B cell (primary cell): ENCODE data around the gene ZDHHC19. TPM values are rescaled to one million over a fixed set of nuclear protein-coding genes. Genes with fewer than 3 reads are reported as not detected.

ENCODE experiments used
- ATAC-seq: fragments of 200-7000 bp; cut with Tn5 transposase; one replicate; pipeline ENCODE4 v1.10.0; 2021; ENCODE audit warnings: low read depth, mild to moderate bottlenecking, moderate number of reproducible peaks, moderate library complexity
- CTCF ChIA-PET: fragments of 350-600 bp; sonication (Branson Sonifier 250); formaldehyde crosslinking; loops from one replicate; lab custom pipeline; 2021; ENCODE audit warnings: antibody characterized with exemption, inconsistent platforms; lab: Charles Lee
- POLR2A ChIA-PET: fragments of 350-600 bp; sonication (Branson Sonifier 250); formaldehyde crosslinking; loops from one replicate; lab custom pipeline; 2021; ENCODE audit warnings: antibody characterized with exemption; lab: Charles Lee
- DNase-seq: peaks from one replicate; pipeline ENCODE4 v3.0.0; 2013
- H2AFZ ChIP-seq: 2 replicates; pipeline ENCODE4 v1.6.1; 2012; ENCODE audit warnings: mild to moderate bottlenecking, low read depth, low read length; ENCODE audit not compliant: insufficient read depth, poor library complexity, severe bottlenecking
- H3K27ac ChIP-seq, 2 donors: 1 replicate in 1 of 2; 2 replicates in 1 of 2; pipeline ENCODE4 v1.5.1; 2012 to 2013; ENCODE audit warnings: low read length in 2 of 2, mild to moderate bottlenecking in 2 of 2, moderate library complexity in 1 of 2
- H3K27me3 ChIP-seq, 4 experiments: fragments of 200-600 bp in 1 of 4; sonication (generic) in 1 of 4; replicated peaks in 1 of 4; 1 replicate in 2 of 4; 2 replicates in 2 of 4; pipeline versions ENCODE4 v1.6.1 to v1.7.0; 2013 to 2016; ENCODE audit warnings: low read length in 3 of 4, mild to moderate bottlenecking in 2 of 4, mixed read lengths in 1 of 4, moderate library complexity in 1 of 4; ENCODE audit not compliant: insufficient read depth in 4 of 4, control insufficient read depth in 3 of 4; ENCODE audit errors: control extremely low read depth in 1 of 4
- H3K36me3 ChIP-seq, 2 experiments: replicated peaks in 1 of 2; 1 replicate in 1 of 2; 2 replicates in 1 of 2; pipeline versions ENCODE4 v1.6.1 to v1.7.1; 2013; ENCODE audit warnings: low read length in 1 of 2; ENCODE audit not compliant: insufficient read depth in 2 of 2, control insufficient read depth in 1 of 2; ENCODE audit errors: control extremely low read depth in 1 of 2, extremely low read depth in 1 of 2
- H3K4me1 ChIP-seq, 2 donors: fragments of 200-600 bp in 1 of 2; sonication (generic) in 1 of 2; 1 replicate in 1 of 2; 2 replicates in 1 of 2; pipeline versions ENCODE4 v1.5.1 to v1.6.1; 2013 to 2017; ENCODE audit warnings: low read length in 2 of 2; ENCODE audit not compliant: control insufficient read depth in 2 of 2, insufficient read depth in 2 of 2
- H3K4me2 ChIP-seq: replicated peaks from 2 replicates; pipeline ENCODE3; 2012; ENCODE audit warnings: mild to moderate bottlenecking, low read depth, low read length; ENCODE audit not compliant: poor library complexity, severe bottlenecking
- H3K4me3 ChIP-seq, 5 experiments: fragments of 200-600 bp in 1 of 5; sonication (generic) in 1 of 5; 1 replicate in 3 of 5; 2 replicates in 2 of 5; pipeline versions ENCODE4 v1.5.1 to v1.7.0; 2011 to 2016; ENCODE audit warnings: low read length in 4 of 5, mild to moderate bottlenecking in 4 of 5, low read depth in 2 of 5, control low read depth in 1 of 5, moderate library complexity in 1 of 5; ENCODE audit not compliant: insufficient read depth in 1 of 5; ENCODE audit errors: control extremely low read depth in 1 of 5, extremely low read depth in 1 of 5
- H3K79me2 ChIP-seq: fragments of 200-600 bp; sonication (generic); one replicate; pipeline ENCODE4 v1.6.0; 2016; ENCODE audit warnings: low read length; ENCODE audit not compliant: control insufficient read depth, insufficient read depth
- H3K9ac ChIP-seq: fragments of 200-600 bp; sonication (generic); 2 replicates; pipeline ENCODE4 v1.6.1; 2017; ENCODE audit warnings: mild to moderate bottlenecking, low read length, moderate library complexity
- H3K9me3 ChIP-seq, 3 donors: one replicate each; pipeline versions ENCODE4 v1.6.1 to v1.7.1; 2013; ENCODE audit warnings: low read length in 2 of 3; ENCODE audit not compliant: control insufficient read depth in 2 of 3, insufficient read depth in 1 of 3; ENCODE audit errors: control extremely low read depth in 1 of 3
- H4K20me1 ChIP-seq: 2 replicates; pipeline ENCODE4 v1.6.0; 2012; ENCODE audit warnings: mild to moderate bottlenecking, low read length; ENCODE audit not compliant: insufficient read depth, control insufficient read depth, poor library complexity, severe bottlenecking
- H3K27ac Mint-ChIP-seq: one replicate; pipeline ENCODE4 v1.8.0; 2021; ENCODE audit warnings: mixed read lengths
- H3K27me3 Mint-ChIP-seq: one replicate; pipeline ENCODE4 v1.8.0; 2021; ENCODE audit warnings: mixed read lengths
- H3K4me1 Mint-ChIP-seq: one replicate; pipeline ENCODE4 v1.8.0; 2021; ENCODE audit warnings: mixed read lengths
- H3K4me3 Mint-ChIP-seq: one replicate; pipeline ENCODE4 v1.8.0; 2021; ENCODE audit warnings: mixed read lengths
- H3K9me3 Mint-ChIP-seq: one replicate; pipeline ENCODE4 v1.8.0; 2022; ENCODE audit warnings: mixed read lengths; ENCODE audit not compliant: insufficient read depth
- EZH2 ChIP-seq: IDR thresholded peaks from 2 replicates; pipeline ENCODE4 v1.6.1; 2012; ENCODE audit warnings: borderline replicate concordance, low read depth, mild to moderate bottlenecking, moderate library complexity, low read length; ENCODE audit not compliant: insufficient read depth, poor library complexity, severe bottlenecking
- WGBS: methylation state at CpG from one replicate; pipeline ENCODE4 v1.1.5; 2013; ENCODE audit warnings: missing lambda C conversion rate; ENCODE audit not compliant: insufficient coverage; 5-methylcytosine and 5-hydroxymethylcytosine counted together
- intact Hi-C: fragments of 100-400 bp; cut with micrococcal nuclease; formaldehyde crosslinking; loops from one replicate; pipeline ENCODE4 v1.10.0; 2022
- polyA plus RNA-seq: library from polyadenylated mRNA; depleted of rRNA; stranded (reverse); fragments of >200 nt; gene quantifications from 2 replicates; pipeline ENCODE4 v1.2.3, GENCODE V29; 2012
- total RNA-seq, 2 donors: library from RNA; stranded (reverse); fragments of 120-200 nt in 1 of 2; gene quantifications; 1 replicate in 1 of 2; 2 replicates in 1 of 2; pipeline versions ENCODE4 v1.2.3 to v1.2.4, GENCODE V29; 2013 to 2022
- TF ChIP-seq, protein P1 (sequence below): fragments of 200-600 bp; IDR thresholded peaks from one replicate; pipeline ENCODE4 v1.8.0; 2022; ENCODE audit warnings: antibody characterized with exemption, mild to moderate bottlenecking

Gene ZDHHC19
- total and polyA plus RNA-seq, 2 donors (not counting 1 experiment from before 2014, with no cell fraction given) = 0.91 to 6.0 TPM

- H3K27me3 Mint-ChIP-seq = no peaks in the 10 kb centered on the region
- Histone ChIP-seq H3K79me2 (no peaks in the 10 kb centered on the region), H2AFZ (peak overlapping the region; percentile 74), H3K36me3 (no peaks in the 10 kb centered on the region), H4K20me1 (no peaks in the 10 kb centered on the region), H3K4me1 (peaks cover 20 to 48% of the 10 kb centered on the region in 2 donors), H3K9me3 (peaks cover 0 to 6% (median 0%) of the 10 kb centered on the region in 3 donors), H3K9ac (peak overlapping the region; percentile 63), H3K27ac (peak overlapping the region; percentile 83 to 85), H3K4me3 (peak overlapping the region in 2 of 5 experiments; percentile 37 to 40), H3K4me2 (peak overlapping the region; percentile 75), H3K27me3 (no peaks in the 10 kb centered on the region)
- WGBS = 21% methylated on average over 21 of the region's 31 CpGs
- intact Hi-C loops = no loop called here
- ChIA-PET POLR2A (no interaction called here), CTCF (interaction anchor here (0.7 to 4.3 kb wide), 5 partner anchors 8 to 113 kb away, joined by 3 to 45 read pairs (median 5); no protein-coding TSS in a partner anchor)
- TF ChIP-seq, protein P1, sequence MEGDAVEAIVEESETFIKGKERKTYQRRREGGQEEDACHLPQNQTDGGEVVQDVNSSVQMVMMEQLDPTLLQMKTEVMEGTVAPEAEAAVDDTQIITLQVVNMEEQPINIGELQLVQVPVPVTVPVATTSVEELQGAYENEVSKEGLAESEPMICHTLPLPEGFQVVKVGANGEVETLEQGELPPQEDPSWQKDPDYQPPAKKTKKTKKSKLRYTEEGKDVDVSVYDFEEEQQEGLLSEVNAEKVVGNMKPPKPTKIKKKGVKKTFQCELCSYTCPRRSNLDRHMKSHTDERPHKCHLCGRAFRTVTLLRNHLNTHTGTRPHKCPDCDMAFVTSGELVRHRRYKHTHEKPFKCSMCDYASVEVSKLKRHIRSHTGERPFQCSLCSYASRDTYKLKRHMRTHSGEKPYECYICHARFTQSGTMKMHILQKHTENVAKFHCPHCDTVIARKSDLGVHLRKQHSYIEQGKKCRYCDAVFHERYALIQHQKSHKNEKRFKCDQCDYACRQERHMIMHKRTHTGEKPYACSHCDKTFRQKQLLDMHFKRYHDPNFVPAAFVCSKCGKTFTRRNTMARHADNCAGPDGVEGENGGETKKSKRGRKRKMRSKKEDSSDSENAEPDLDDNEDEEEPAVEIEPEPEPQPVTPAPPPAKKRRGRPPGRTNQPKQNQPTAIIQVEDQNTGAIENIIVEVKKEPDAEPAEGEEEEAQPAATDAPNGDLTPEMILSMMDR = no peak
- no peak for TF ChIP-seq EZH2
- H3K4me1 Mint-ChIP-seq = peaks cover 37% of the 10 kb centered on the region
- H3K27ac Mint-ChIP-seq = peak overlapping the region; percentile 96
- DNase-seq (peak; percentile 62), ATAC-seq (peak; percentile 62)
- H3K9me3 Mint-ChIP-seq = no peaks in the 10 kb centered on the region
- H3K4me3 Mint-ChIP-seq = peak overlapping the region; percentile 82
These were observed 24.3 kb downstream of the ZDHHC19 start for GRCh38 chr3:196186651-196187573.

DNA sequence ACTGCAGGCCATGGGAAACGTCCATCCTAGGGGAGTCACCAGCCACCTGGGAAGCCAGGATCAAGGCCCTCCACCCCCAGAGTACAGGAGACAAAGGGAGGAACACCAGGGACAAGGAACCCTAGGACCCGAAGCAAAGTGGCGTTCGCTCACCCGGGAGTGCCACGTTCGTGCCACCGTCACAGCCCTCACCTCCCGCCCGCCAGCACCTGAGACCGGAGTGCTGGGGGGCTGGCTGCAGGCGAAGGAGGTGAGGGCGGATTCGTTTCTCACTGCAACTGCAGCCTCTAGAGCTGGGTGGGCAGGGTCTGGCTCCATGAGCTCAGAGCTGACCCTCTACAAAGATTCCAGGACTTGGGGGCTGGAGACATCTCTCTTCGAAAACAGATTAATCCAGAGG lies 26.3 kb downstream of the ZDHHC19 start:
- Histone ChIP-seq H3K4me1 (peaks cover 17 to 47% of the 10 kb centered on the region in 2 donors), H4K20me1 (no peaks in the 10 kb centered on the region), H3K27ac (no peak overlapping the region), H3K27me3 (no peaks in the 10 kb centered on the region), H2AFZ (no peak overlapping the region), H3K36me3 (no peaks in the 10 kb centered on the region), H3K4me3 (no peak overlapping the region), H3K9me3 (peaks cover 0 to 6% (median 0%) of the 10 kb centered on the region in 3 donors), H3K4me2 (no peak overlapping the region), H3K79me2 (no peaks in the 10 kb centered on the region), H3K9ac (no peak overlapping the region)
- intact Hi-C loops = loop anchor here (5.0 kb wide), 1 partner anchor 68 kb away; no protein-coding TSS in a partner anchor
- no peak overlapping the region for H3K27ac Mint-ChIP-seq
- H3K4me3 Mint-ChIP-seq = no peak overlapping the region
- H3K27me3 Mint-ChIP-seq = no peaks in the 10 kb centered on the region
- ChIA-PET POLR2A (no interaction called here), CTCF (interaction anchor here (2.1 to 4.3 kb wide), 2 partner anchors 10 to 111 kb away, joined by 5 to 45 read pairs; no protein-coding TSS in a partner anchor)
- WGBS = 98% methylated on average over 14 of the region's 15 CpGs
- H3K9me3 Mint-ChIP-seq = no peaks in the 10 kb centered on the region
- no peak for ATAC-seq
- peaks cover 35% of the 10 kb centered on the region for H3K4me1 Mint-ChIP-seq
- no peak for DNase-seq
- TF ChIP-seq, protein P1 = no peak
- TF ChIP-seq EZH2 = no peak
